ENCODE results near the gene MICU2.

DNA sequence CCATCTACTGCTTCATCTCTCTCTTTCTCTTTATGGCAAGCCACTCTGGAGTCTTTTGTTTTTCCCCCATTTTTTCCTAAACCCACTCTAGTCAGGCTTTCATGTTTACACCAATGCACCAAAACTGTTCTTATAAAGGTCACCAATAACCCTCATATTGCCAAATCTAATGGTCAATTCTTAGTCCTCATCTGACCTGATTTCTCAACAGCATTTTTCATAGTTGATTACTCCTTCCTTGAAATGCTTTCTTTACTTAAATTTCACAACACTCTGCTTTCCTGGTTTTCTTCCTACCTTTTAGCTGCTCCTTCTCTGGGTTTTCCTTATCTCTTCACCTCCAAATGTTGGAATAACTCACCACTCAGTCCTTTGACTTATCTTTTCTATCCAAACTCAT is 47.9 kb downstream of the MICU2 start:
- no peak for TF ChIP-seq FOXP2 (optimal IDR thresholded peaks at IDR 0.05; ENCODE audit: control extremely low read depth, extremely low read length, insufficient read depth)
- TF ChIP-seq POLR2AphosphoS5 (IDR thresholded peaks at IDR 0.05; ENCODE audit: borderline replicate concordance, low read depth, low read length), result no peak

Measured in SK-N-MC (cell line).